GM12878 (cell line): ENCODE measurements around the gene LASP1. TPM values are rescaled to one million over a fixed set of nuclear protein-coding genes. Genes with fewer than 3 reads are reported as not detected.

Experiments
- ATAC-seq: fragments of 200-7000 bp; cut with Tn5 transposase; 3 replicates; pipeline ENCODE4 v1.9.1; 2020; ENCODE audit warnings: mild to moderate bottlenecking, moderate library complexity
- BruUV-seq: library from RNA; stranded (reverse); fragments of 400-500 nt; replicated peaks from 2 replicates; lab custom pipeline; 2021; lab: Mats Ljungman, UMichigan
- CTCF ChIA-PET: fragments of 300-600 bp; sonication (Branson Sonifier 250); formaldehyde crosslinking; extraction: SDS; loops from one replicate; lab custom pipeline; 2021; ENCODE audit warnings: inconsistent platforms; lab: Yijun Ruan, JAX
- POLR2A ChIA-PET: fragments of 350-600 bp; formaldehyde crosslinking; extraction: SDS; loops from one replicate; lab custom pipeline; 2021; ENCODE audit warnings: inconsistent platforms; lab: Charles Lee
- RAD21 ChIA-PET: fragments of 300-600 bp; sonication (Branson Sonifier 250); formaldehyde crosslinking; loops from one replicate; lab custom pipeline; 2023; ENCODE audit warnings: antibody characterized with exemption; ENCODE audit not compliant: unreplicated experiment; lab: Charles Lee
- SMC1A ChIA-PET: fragments of 300-600 bp; sonication (Branson Sonifier 250); formaldehyde crosslinking; loops from one replicate; lab custom pipeline; 2023; ENCODE audit not compliant: unreplicated experiment, uncharacterized antibody; lab: Charles Lee
- DNase-seq: peaks from one replicate; pipeline ENCODE4 v3.0.0-alpha.2; 2011; ENCODE audit warnings: low read depth, low spot score
- FAIRE-seq: peaks from 3 replicates; lab custom pipeline; 2011; peaks lifted over from hg19 to GRCh38; lab: Jason Lieb, UNC
- H2AFZ ChIP-seq: 2 replicates; pipeline ENCODE4 v1.6.0; 2011; ENCODE audit warnings: low read depth, low read length, control low read depth; ENCODE audit not compliant: control insufficient read depth
- H3K27ac ChIP-seq: 2 replicates; pipeline ENCODE4 v1.5.1; 2011; ENCODE audit warnings: control low read depth; ENCODE audit not compliant: control insufficient read depth, insufficient read depth
- H3K27me3 ChIP-seq, 2 experiments: replicated peaks in 1 of 2; 2 replicates each; pipeline versions ENCODE4 v1.6.0 to v1.6.1; 2011; ENCODE audit warnings: low read length in 1 of 2; ENCODE audit not compliant: control insufficient read depth in 2 of 2, insufficient read depth in 2 of 2
- H3K36me3 ChIP-seq, 2 experiments: 2 replicates each; pipeline ENCODE4 v1.5.1; 2011; ENCODE audit warnings: low read length in 1 of 2; ENCODE audit not compliant: control insufficient read depth in 2 of 2, insufficient read depth in 2 of 2
- H3K4me1 ChIP-seq: 2 replicates; pipeline ENCODE4 v1.6.1; 2011; ENCODE audit warnings: mild to moderate bottlenecking, low read length, moderate library complexity, mixed read lengths; ENCODE audit not compliant: control insufficient read depth, insufficient read depth
- H3K4me2 ChIP-seq: 2 replicates; pipeline ENCODE4 v1.6.0; 2011; ENCODE audit warnings: control low read depth; ENCODE audit not compliant: control insufficient read depth, insufficient read depth
- H3K4me3 ChIP-seq: fragments of 200-600 bp; sonication (generic); 2 replicates; pipeline ENCODE4 v1.5.1; 2016
- H3K79me2 ChIP-seq: 2 replicates; pipeline ENCODE4 v1.6.0; 2011; ENCODE audit warnings: low read length; ENCODE audit not compliant: control insufficient read depth, insufficient read depth
- H3K9ac ChIP-seq: 2 replicates; pipeline ENCODE4 v1.8.0; 2011; ENCODE audit warnings: low read length, control low read depth, mixed read lengths; ENCODE audit not compliant: control insufficient read depth, insufficient read depth
- H3K9me3 ChIP-seq: replicated peaks from 3 replicates; pipeline ENCODE4 v1.5.1; 2011; ENCODE audit warnings: mild to moderate bottlenecking, low read length; ENCODE audit not compliant: control insufficient read depth, insufficient read depth
- H4K20me1 ChIP-seq: 2 replicates; pipeline ENCODE4 v1.6.0; 2011; ENCODE audit not compliant: control insufficient read depth, insufficient read depth
- ATF7 ChIP-seq: fragments of 450-650 bp; IDR thresholded peaks from 2 replicates; pipeline ENCODE4 v1.6.1; 2016; ENCODE audit warnings: low read depth, mild to moderate bottlenecking
- E2F8 ChIP-seq: fragments of 450-650 bp; IDR thresholded peaks from 2 replicates; pipeline ENCODE4 v1.6.1; 2018; ENCODE audit warnings: mild to moderate bottlenecking, low read depth, moderate library complexity; ENCODE audit not compliant: partially characterized antibody
- HDAC6 ChIP-seq: fragments of 200-600 bp; sonication (generic); IDR thresholded peaks from one replicate; pipeline ENCODE4 v1.8.0; 2017; ENCODE audit warnings: antibody characterized with exemption; ENCODE audit not compliant: unreplicated experiment
- HSF1 ChIP-seq: fragments of 150-350 bp; IDR thresholded peaks from 2 replicates; pipeline ENCODE4 v1.6.1; 2014; ENCODE audit warnings: mild to moderate bottlenecking, low read depth, low read length
- IKZF1 ChIP-seq: fragments of 450-650 bp; conservative IDR thresholded peaks from 2 replicates; pipeline ENCODE4 v1.6.1; 2017; ENCODE audit warnings: antibody characterized with exemption, mild to moderate bottlenecking
- IRF4 ChIP-seq: IDR thresholded peaks from 2 replicates; pipeline ENCODE4 v1.6.1; 2011; ENCODE audit warnings: low read depth, low read length
- NBN ChIP-seq: fragments of 450-650 bp; IDR thresholded peaks from 2 replicates; pipeline ENCODE4 v1.6.1; 2016
- NFYB ChIP-seq: IDR thresholded peaks from 2 replicates; pipeline ENCODE4 v1.6.1; 2011; ENCODE audit warnings: low read depth, mild to moderate bottlenecking, low read length, improper control_type of control experiment, moderate library complexity; ENCODE audit not compliant: insufficient read depth
- NR2C1 ChIP-seq: fragments of 450-650 bp; IDR thresholded peaks from 2 replicates; pipeline ENCODE4 v1.6.1; 2017; ENCODE audit warnings: antibody characterized with exemption, mild to moderate bottlenecking, moderate library complexity
- PBX3 ChIP-seq: IDR thresholded peaks from 2 replicates; pipeline ENCODE4 v1.6.1; 2011; ENCODE audit warnings: mild to moderate bottlenecking, low read depth, low read length, moderate library complexity; ENCODE audit not compliant: insufficient replicate concordance
- POU2F2 ChIP-seq: IDR thresholded peaks from 3 replicates; pipeline ENCODE4 v1.6.1; 2011; ENCODE audit warnings: low read depth, mild to moderate bottlenecking, low read length, borderline replicate concordance
- RAD51 ChIP-seq: fragments of 450-650 bp; IDR thresholded peaks from 2 replicates; pipeline ENCODE4 v1.6.1; 2016; ENCODE audit warnings: moderate library complexity, mild to moderate bottlenecking, inconsistent platforms
- SMAD5 ChIP-seq: IDR thresholded peaks from 2 replicates; pipeline ENCODE4 v1.6.1; 2016; ENCODE audit warnings: antibody characterized with exemption, low read depth
- SPI1 ChIP-seq: IDR thresholded peaks from 2 replicates; pipeline ENCODE4 v1.6.1; 2011; ENCODE audit warnings: low read depth, mild to moderate bottlenecking, low read length, moderate library complexity, borderline replicate concordance; ENCODE audit not compliant: insufficient read depth
- TAF1 ChIP-seq: IDR thresholded peaks from 2 replicates; pipeline ENCODE4 v1.6.1; 2011; ENCODE audit warnings: mild to moderate bottlenecking, low read depth, low read length, borderline replicate concordance
- TCF12 ChIP-seq: IDR thresholded peaks from 2 replicates; pipeline ENCODE4 v1.6.1; 2011; ENCODE audit warnings: low read depth, mild to moderate bottlenecking, low read length
- WGBS: methylation state at CpG from one replicate; pipeline ENCODE4 v1.1.6; 2016; ENCODE audit warnings: low lambda C conversion rate; ENCODE audit not compliant: insufficient replicate concordance, insufficient coverage; ENCODE audit errors: missing lambda C conversion rate; 5-methylcytosine and 5-hydroxymethylcytosine counted together
- in situ Hi-C: fragments of 300-500 bp; cut with MboI; formaldehyde crosslinking; loops from 9 replicates; pipeline ENCODE4 v1.14.3; 2018; ENCODE audit warnings: mixed read lengths
- intact Hi-C: fragments of 100-400 bp; cut with micrococcal nuclease; formaldehyde crosslinking; loops from one replicate; pipeline ENCODE4 v1.14.2; 2022; ENCODE audit not compliant: unreplicated experiment
- polyA plus RNA-seq, 11 experiments: library from polyadenylated mRNA; depleted of rRNA in 4 of 11; unstranded in 6 of 11; stranded (reverse) in 5 of 11; fragments of >200 nt; fragmentation: Nextera tagmentation in 4 of 11; fragmentation: Illumina TruSeq in 1 of 11; extraction: Ambion mirVana in 4 of 11; extraction: Trizol in 1 of 11; gene quantifications; 1 replicate in 1 of 11; 2 replicates in 10 of 11; pipeline versions ENCODE4 v1.2.1 to v1.2.3, GENCODE V29; 2011 to 2016; ENCODE audit warnings: inconsistent platforms in 2 of 11, missing spikeins in 2 of 11, low read depth in 1 of 11
- total RNA-seq, 4 experiments: library from RNA; depleted of rRNA in 3 of 4; stranded (reverse); fragments of >200 nt in 3 of 4; fragmentation: Illumina TruSeq in 1 of 4; extraction: Trizol in 1 of 4; gene quantifications; 2 replicates each; pipeline versions ENCODE4 v1.2.1 to v1.2.3, GENCODE V29; 2013 to 2021

The LASP1 gene
- total and polyA plus RNA-seq, 10 of the 15 experiments (the other 5 are each of a cell fraction or from before 2014, with no cell fraction given), result 21.0 to 114 (median 59.3) TPM

- no peak for TF ChIP-seq E2F8
- no peak for TF ChIP-seq TCF12
- no peak for TF ChIP-seq IRF4
- TF ChIP-seq IKZF1, result no peak
Measured at GRCh38 chr17:38875477-38876075, 5.7 kb downstream of the LASP1 start (continued).

GRCh38 chr17:38877130-38877851 is 7.4 kb downstream of the LASP1 start:
- Histone ChIP-seq H3K4me1 (peaks cover 35% of the 10 kb centered on the region), H3K4me3 (no peak overlapping the region), H4K20me1 (peaks cover 10% of the 10 kb centered on the region; the same call in 1 of the 2 replicates), H2AFZ (no peak overlapping the region), H3K9me3 (no peaks in the 10 kb centered on the region), H3K4me2 (peak overlapping the region; percentile 85), H3K36me3 (peaks cover 17 to 36% of the 10 kb centered on the region in 2 experiments; a peak in 3 of 4 replicates), H3K27ac (no peak overlapping the region; the same call in 1 of the 2 replicates), H3K27me3 (no peaks in the 10 kb centered on the region), H3K9ac (no peak overlapping the region; the same call in 1 of the 2 replicates), H3K79me2 (peaks cover 57% of the 10 kb centered on the region)
- DNase-seq (no peak), FAIRE-seq (no peak), ATAC-seq (peak; percentile 64)
- TF ChIP-seq HDAC6 (no peak), PBX3 (no peak), SMAD5 (no peak), NR2C1 (no peak), TAF1 (no peak), HSF1 (no peak), POU2F2 (peak; percentile 60; the same call in 1 of the 3 replicates), NFYB (no peak), ATF7 (no peak), SPI1 (0 out of 2 replicates have a peak, but pooled peaks have one; percentile 15), TCF12 (no peak), RAD51 (no peak), NBN (no peak)
- ChIA-PET RAD21 (interaction anchor here (0.5 to 1.2 kb wide), 3 partner anchors 106 to 354 kb away, joined by 3 read pairs; no protein-coding TSS in a partner anchor), CTCF (interaction anchor here (0.7 to 1.3 kb wide), 3 partner anchors 21 to 114 kb away, joined by 3 read pairs; no protein-coding TSS in a partner anchor), SMC1A (interaction anchor here (0.8 to 1.4 kb wide), 5 partner anchors 9 to 179 kb away, joined by 3 to 5 read pairs (median 3); partner anchors contain the start of gene LASP1NB), POLR2A (interaction anchor here (0.6 kb wide), 1 partner anchor 15 kb away, joined by 4 read pairs; no protein-coding TSS in a partner anchor)
- WGBS, result 25% methylated on average over 5 of the region's 7 CpGs
- in situ Hi-C loops, result no loop called here
- intact Hi-C loops, result loop anchor here (10.0 kb wide), 1 partner anchor 108 kb away; no protein-coding TSS in a partner anchor
- BruUV-seq, result no TSS peak
